Testis (tissue), 3 donors: ENCODE data around the gene DLL3. TPM values are rescaled to one million over a fixed set of nuclear protein-coding genes. Genes with fewer than 3 reads are reported as not detected.
"Not testable (repeated sequence)": the region's sequence is repeated elsewhere in the genome, so short reads cannot be mapped to it uniquely, and the experiment has no call there.

Source experiments
- DNase-seq: peaks from one replicate; pipeline ENCODE4 v3.0.0-alpha.2; 2019
- H3K27ac ChIP-seq, 2 donors: fragments of 200-600 bp; sonication (generic); one replicate each; pipeline ENCODE4 v1.5.1; 2019
- H3K27me3 ChIP-seq: fragments of 200-600 bp; sonication (generic); one replicate; pipeline ENCODE4 v1.5.1; 2019
- H3K36me3 ChIP-seq: fragments of 200-600 bp; sonication (generic); one replicate; pipeline ENCODE4 v1.5.1; 2017; ENCODE audit warnings: low read depth; ENCODE audit errors: missing control alignments
- H3K4me1 ChIP-seq: fragments of 200-600 bp; sonication (generic); one replicate; pipeline ENCODE4 v1.5.1; 2019
- H3K4me3 ChIP-seq, 2 donors: fragments of 200-600 bp; sonication (generic); one replicate each; pipeline ENCODE4 v1.5.1; 2017 to 2019
- H3K9me3 ChIP-seq: fragments of 200-600 bp; sonication (generic); one replicate; pipeline ENCODE4 v1.5.1; 2017
- CTCF ChIP-seq, 3 experiments: fragments of 450-650 bp in 2 of 3; fragments of 200-600 bp in 1 of 3; sonication (generic) in 1 of 3; IDR thresholded peaks; one replicate each; pipeline ENCODE4 v1.5.1; 2016 to 2019; ENCODE audit warnings: antibody characterized with exemption in 3 of 3, mild to moderate bottlenecking in 2 of 3, moderate library complexity in 1 of 3
- POLR2A ChIP-seq: fragments of 450-650 bp; IDR thresholded peaks from one replicate; pipeline ENCODE4 v1.6.1; 2017; ENCODE audit warnings: antibody characterized with exemption, mild to moderate bottlenecking, moderate library complexity
- WGBS, 2 donors: methylation state at CpG; one replicate each; pipeline ENCODE4 v1.1.5; 2018; 5-methylcytosine and 5-hydroxymethylcytosine counted together
- intact Hi-C: fragments of 100-400 bp; cut with DNase I; formaldehyde crosslinking; loops from one replicate; pipeline ENCODE4 v1.15.1; 2023; ENCODE audit warnings: low total_unique reads
- polyA plus RNA-seq: library from polyadenylated mRNA; stranded (reverse); fragments of 350-450 nt; fragmentation: Illumina TruSeq; extraction: RNeasy Lipid Tissue Mini Kit (QIAGEN cat#74804); gene quantifications from one replicate; pipeline ENCODE4 v1.2.3, GENCODE V29; 2014; ENCODE audit warnings: low read depth, low replicate concordance; ENCODE audit not compliant: insufficient read depth
- total RNA-seq, 2 donors: library from RNA; depleted of rRNA; stranded (reverse); fragments of >200 nt; gene quantifications; one replicate each; pipeline ENCODE4 v1.2.3, GENCODE V29; 2016

Gene DLL3
- total and polyA plus RNA-seq, 3 donors from 2014 or later, result 1.6 to 6.5 (median 4.5) TPM

- 62 to 65% methylated on average over 6 to 9 of the region's 9 CpGs for whole genome bisulfite sequencing, 2 donors
- peak; percentile 60 for DNase-seq
- no peaks in the 10 kb centered on the region for H3K36me3 ChIP-seq
- H3K27ac ChIP-seq, result no peak overlapping the region
- H3K4me3 ChIP-seq, result no peak overlapping the region
- no peaks in the 10 kb centered on the region for H3K27me3 ChIP-seq
- no peaks in the 10 kb centered on the region for H3K9me3 ChIP-seq
- intact Hi-C loops, result no loop called here
- TF ChIP-seq CTCF (IDR thresholded peaks at IDR 0.05) (peak; percentile 17 to 81 (median 63)), POLR2A (no peak)
- no peaks in the 10 kb centered on the region for H3K4me1 ChIP-seq
Measured at GRCh38 chr19:39474139-39474620, 24.6 kb upstream of the DLL3 start.

- no peak for TF ChIP-seq POLR2A
- no peak for TF ChIP-seq CTCF (IDR thresholded peaks at IDR 0.05)
- no peaks in the 10 kb centered on the region for H3K27me3 ChIP-seq
- DNase-seq, result no peak
- no peaks in the 10 kb centered on the region for H3K9me3 ChIP-seq
- H3K27ac ChIP-seq, result no peak overlapping the region
- intact Hi-C loops, result no loop called here
- no peaks in the 10 kb centered on the region for H3K4me1 ChIP-seq
- no peaks in the 10 kb centered on the region for H3K36me3 ChIP-seq
- no peak overlapping the region for H3K4me3 ChIP-seq
- WGBS, 2 donors, result 90 to 100% methylated on average over 2 of the region's 2 CpGs
Measured at GRCh38 chr19:39475748-39476147, 23.0 kb upstream of the DLL3 start.

GRCh38 chr19:39479319-39479801, 19.4 kb upstream of the DLL3 start:
- H3K9me3 ChIP-seq, H3K4me3 ChIP-seq, DNase-seq, H3K27me3 ChIP-seq, H3K4me1 ChIP-seq, H3K36me3 ChIP-seq, intact Hi-C loops: not testable (repeated sequence)
- H3K27ac ChIP-seq, result peak overlapping the region in 1 of 2 donors; percentile 83
- WGBS, 2 donors, result 70 to 77% methylated on average over 11 of the region's 11 CpGs

- H3K4me1 ChIP-seq, result peaks cover 7% of the 10 kb centered on the region
- TF ChIP-seq POLR2A (no peak), CTCF (IDR thresholded peaks at IDR 0.05) (no peak)
Measured at GRCh38 chr19:39479916-39480315, 18.8 kb upstream of the DLL3 start.

GRCh38 chr19:39480337-39481228, 18.2 kb upstream of the DLL3 start, which contains the start of gene TIMM50:
TIMM50 (plus strand) TSS chr19:39480838; CDS start chr19:39480854, 16 bp downstream.
- Histone ChIP-seq H3K4me1 (peaks cover 7% of the 10 kb centered on the region), H3K4me3 (peak within 1 kb of the TSS; percentile 81 to 98), H3K27ac (peak within 1 kb of the TSS; percentile 44 to 83), H3K36me3 (no peaks in the 10 kb centered on the region), H3K27me3 (no peaks in the 10 kb centered on the region), H3K9me3 (no peaks in the 10 kb centered on the region)
- intact Hi-C loops, result no loop called here
- 1% methylated on average over 17 to 62 of the region's 62 CpGs for WGBS, 2 donors
- DNase-seq, result peak; percentile 97
- peak in 1 of 3 experiments; percentile 13 for TF ChIP-seq CTCF (IDR thresholded peaks at IDR 0.05)
- TF ChIP-seq POLR2A, result peak; percentile 44

More at GRCh38 chr19:39479916-39480315, 18.8 kb upstream of the DLL3 start:
- intact Hi-C loops, result no loop called here
- 28 to 30% methylated on average over 10 of the region's 10 CpGs for WGBS, 2 donors
- no peaks in the 10 kb centered on the region for H3K36me3 ChIP-seq
- H3K27ac ChIP-seq, result peak overlapping the region; percentile 41 to 83
- H3K4me3 ChIP-seq, result peak overlapping the region in 1 of 2 donors; percentile 81
- no peaks in the 10 kb centered on the region for H3K9me3 ChIP-seq
- DNase-seq, result no peak
- no peaks in the 10 kb centered on the region for H3K27me3 ChIP-seq
